ENCODE data around the gene PHC3.

GRCh38 chr3:170102431-170102830, 79.1 kb downstream of the PHC3 start:
- no peak for TF ChIP-seq CEBPB (IDR thresholded peaks at IDR 0.05; ENCODE audit: borderline replicate concordance, low read depth, low read length)
- TF ChIP-seq JARID2 (CRISPR knock-in tag; IDR thresholded peaks at IDR 0.05; ENCODE audit: insufficient replicate concordance): no peak
- TF ChIP-seq, protein P1, sequence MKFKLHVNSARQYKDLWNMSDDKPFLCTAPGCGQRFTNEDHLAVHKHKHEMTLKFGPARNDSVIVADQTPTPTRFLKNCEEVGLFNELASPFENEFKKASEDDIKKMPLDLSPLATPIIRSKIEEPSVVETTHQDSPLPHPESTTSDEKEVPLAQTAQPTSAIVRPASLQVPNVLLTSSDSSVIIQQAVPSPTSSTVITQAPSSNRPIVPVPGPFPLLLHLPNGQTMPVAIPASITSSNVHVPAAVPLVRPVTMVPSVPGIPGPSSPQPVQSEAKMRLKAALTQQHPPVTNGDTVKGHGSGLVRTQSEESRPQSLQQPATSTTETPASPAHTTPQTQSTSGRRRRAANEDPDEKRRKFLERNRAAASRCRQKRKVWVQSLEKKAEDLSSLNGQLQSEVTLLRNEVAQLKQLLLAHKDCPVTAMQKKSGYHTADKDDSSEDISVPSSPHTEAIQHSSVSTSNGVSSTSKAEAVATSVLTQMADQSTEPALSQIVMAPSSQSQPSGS (CRISPR knock-in tag; IDR thresholded peaks at IDR 0.05): no peak
- TF ChIP-seq, protein P2, sequence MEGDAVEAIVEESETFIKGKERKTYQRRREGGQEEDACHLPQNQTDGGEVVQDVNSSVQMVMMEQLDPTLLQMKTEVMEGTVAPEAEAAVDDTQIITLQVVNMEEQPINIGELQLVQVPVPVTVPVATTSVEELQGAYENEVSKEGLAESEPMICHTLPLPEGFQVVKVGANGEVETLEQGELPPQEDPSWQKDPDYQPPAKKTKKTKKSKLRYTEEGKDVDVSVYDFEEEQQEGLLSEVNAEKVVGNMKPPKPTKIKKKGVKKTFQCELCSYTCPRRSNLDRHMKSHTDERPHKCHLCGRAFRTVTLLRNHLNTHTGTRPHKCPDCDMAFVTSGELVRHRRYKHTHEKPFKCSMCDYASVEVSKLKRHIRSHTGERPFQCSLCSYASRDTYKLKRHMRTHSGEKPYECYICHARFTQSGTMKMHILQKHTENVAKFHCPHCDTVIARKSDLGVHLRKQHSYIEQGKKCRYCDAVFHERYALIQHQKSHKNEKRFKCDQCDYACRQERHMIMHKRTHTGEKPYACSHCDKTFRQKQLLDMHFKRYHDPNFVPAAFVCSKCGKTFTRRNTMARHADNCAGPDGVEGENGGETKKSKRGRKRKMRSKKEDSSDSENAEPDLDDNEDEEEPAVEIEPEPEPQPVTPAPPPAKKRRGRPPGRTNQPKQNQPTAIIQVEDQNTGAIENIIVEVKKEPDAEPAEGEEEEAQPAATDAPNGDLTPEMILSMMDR (CRISPR knock-in tag; IDR thresholded peaks at IDR 0.05): no peak
- TF ChIP-seq HOXA9 (CRISPR knock-in tag; IDR thresholded peaks at IDR 0.05; ENCODE audit: borderline replicate concordance): no peak
- no peak for TF ChIP-seq ZBTB26 (CRISPR knock-in tag; IDR thresholded peaks at IDR 0.05; ENCODE audit: borderline replicate concordance)
